ENCODE results near the gene GRIA3.

GRIA3 gene

DNA sequence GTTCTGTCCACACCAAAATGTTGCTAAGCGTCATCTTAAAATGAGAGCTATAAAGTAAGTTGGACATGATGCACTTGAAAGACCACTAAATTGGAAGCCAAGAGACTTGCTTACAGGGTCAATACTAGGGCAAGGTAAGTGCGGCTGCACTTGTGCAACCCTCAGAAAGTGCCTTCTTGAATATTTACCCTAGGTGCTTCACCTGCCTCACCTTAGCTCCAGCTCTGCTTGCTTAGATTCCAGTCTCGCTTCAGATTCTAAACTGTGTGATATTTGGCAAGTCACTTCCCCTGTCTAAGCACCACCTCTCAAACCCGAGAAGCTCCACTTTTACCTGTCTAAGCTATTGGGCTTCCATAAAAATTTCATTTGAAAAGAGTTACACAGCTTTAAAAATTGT, 136.5 kb downstream of the GRIA3 start:
- TF ChIP-seq, protein P1, sequence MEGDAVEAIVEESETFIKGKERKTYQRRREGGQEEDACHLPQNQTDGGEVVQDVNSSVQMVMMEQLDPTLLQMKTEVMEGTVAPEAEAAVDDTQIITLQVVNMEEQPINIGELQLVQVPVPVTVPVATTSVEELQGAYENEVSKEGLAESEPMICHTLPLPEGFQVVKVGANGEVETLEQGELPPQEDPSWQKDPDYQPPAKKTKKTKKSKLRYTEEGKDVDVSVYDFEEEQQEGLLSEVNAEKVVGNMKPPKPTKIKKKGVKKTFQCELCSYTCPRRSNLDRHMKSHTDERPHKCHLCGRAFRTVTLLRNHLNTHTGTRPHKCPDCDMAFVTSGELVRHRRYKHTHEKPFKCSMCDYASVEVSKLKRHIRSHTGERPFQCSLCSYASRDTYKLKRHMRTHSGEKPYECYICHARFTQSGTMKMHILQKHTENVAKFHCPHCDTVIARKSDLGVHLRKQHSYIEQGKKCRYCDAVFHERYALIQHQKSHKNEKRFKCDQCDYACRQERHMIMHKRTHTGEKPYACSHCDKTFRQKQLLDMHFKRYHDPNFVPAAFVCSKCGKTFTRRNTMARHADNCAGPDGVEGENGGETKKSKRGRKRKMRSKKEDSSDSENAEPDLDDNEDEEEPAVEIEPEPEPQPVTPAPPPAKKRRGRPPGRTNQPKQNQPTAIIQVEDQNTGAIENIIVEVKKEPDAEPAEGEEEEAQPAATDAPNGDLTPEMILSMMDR (IDR thresholded peaks at IDR 0.05) = no peak
- Mint-ChIP-seq H3K36me3 (ENCODE audit: low read depth) (peaks cover 35% of the 10 kb centered on the region), H3K27ac (no peak overlapping the region), H3K9me3 (peaks cover 54% of the 10 kb centered on the region), H3K4me3 (no peak overlapping the region), H3K4me1 (peaks cover 10% of the 10 kb centered on the region), H3K27me3 (ENCODE audit: low read depth, poor library complexity) (peaks cover 3% of the 10 kb centered on the region)
- DNase-seq = no peak

GRCh38 chrX:123322536-123322935, 138.5 kb downstream of the GRIA3 start:
- DNase-seq = no peak
- TF ChIP-seq, protein P1 (IDR thresholded peaks at IDR 0.05) = no peak
- Mint-ChIP-seq H3K36me3 (ENCODE audit: low read depth) (peaks cover 35% of the 10 kb centered on the region), H3K4me1 (peaks cover 10% of the 10 kb centered on the region), H3K27me3 (ENCODE audit: low read depth, poor library complexity) (peaks cover 3% of the 10 kb centered on the region), H3K27ac (peak overlapping the region; percentile 79), H3K9me3 (peaks cover 42% of the 10 kb centered on the region), H3K4me3 (no peak overlapping the region)

DNA sequence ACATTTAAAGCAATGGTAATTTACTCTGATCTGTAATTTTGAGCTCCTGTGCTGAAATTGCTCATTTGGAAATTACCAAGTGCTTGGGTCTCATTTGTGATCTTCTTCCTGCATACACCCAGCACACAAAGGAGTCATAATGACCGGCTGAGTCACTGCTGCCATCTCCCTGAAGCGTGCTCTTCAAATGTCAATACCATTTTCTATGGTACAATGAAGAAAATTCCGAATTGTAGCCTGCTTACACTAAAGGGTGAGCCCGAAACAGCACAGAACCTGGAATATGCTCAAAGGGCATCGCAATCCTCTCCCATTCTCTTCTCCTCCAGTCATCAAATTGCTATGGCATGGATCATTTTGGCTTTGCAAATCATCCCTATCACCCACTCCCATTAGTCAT, 140.5 kb downstream of the GRIA3 start:
- H3K4me1 Mint-ChIP-seq = peaks cover 10% of the 10 kb centered on the region
- DNase-seq = no peak
- H3K9me3 Mint-ChIP-seq = peaks cover 30% of the 10 kb centered on the region

GRCh38 chrX:123330229-123330942, 146.3 kb downstream of the GRIA3 start:
- Mint-ChIP-seq H3K4me3 (no peak overlapping the region), H3K9me3 (peaks cover 15% of the 10 kb centered on the region), H3K27ac (no peak overlapping the region), H3K4me1 (no peaks in the 10 kb centered on the region), H3K36me3 (ENCODE audit: low read depth) (peaks cover 40% of the 10 kb centered on the region), H3K27me3 (ENCODE audit: low read depth, poor library complexity) (no peaks in the 10 kb centered on the region)
- TF ChIP-seq, protein P1 (IDR thresholded peaks at IDR 0.05) = no peak
- DNase-seq = no peak

More for the DNA sequence above, 140.5 kb downstream of the GRIA3 start:
- Mint-ChIP-seq H3K36me3 (ENCODE audit: low read depth) (peaks cover 32% of the 10 kb centered on the region), H3K4me3 (no peak overlapping the region), H3K27me3 (ENCODE audit: low read depth, poor library complexity) (no peaks in the 10 kb centered on the region), H3K27ac (no peak overlapping the region)
- TF ChIP-seq, protein P1 (IDR thresholded peaks at IDR 0.05) = no peak

DNA sequence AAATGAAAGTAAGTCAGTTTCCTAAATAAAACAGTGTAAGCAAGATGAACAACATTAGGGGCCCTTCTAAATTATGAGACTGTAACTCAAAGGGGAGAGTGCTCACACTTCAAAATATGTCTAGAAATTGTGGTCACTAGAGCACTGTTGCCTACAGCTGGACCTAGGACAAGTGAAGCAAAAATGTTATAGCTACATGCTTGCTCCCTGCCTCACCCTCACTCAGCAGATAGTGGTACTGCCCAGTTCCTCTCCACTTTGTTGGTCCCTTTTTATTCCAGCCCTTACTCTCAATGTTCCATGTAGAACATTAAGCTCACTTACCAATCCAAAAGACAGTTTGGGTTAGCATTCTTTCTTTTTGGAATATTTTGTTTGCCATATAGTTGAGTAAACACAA, 147.3 kb downstream of the GRIA3 start:
- Mint-ChIP-seq H3K27me3 (ENCODE audit: low read depth, poor library complexity) (no peaks in the 10 kb centered on the region), H3K4me1 (peaks cover 4% of the 10 kb centered on the region), H3K27ac (no peak overlapping the region), H3K36me3 (ENCODE audit: low read depth) (peaks cover 34% of the 10 kb centered on the region), H3K4me3 (no peak overlapping the region), H3K9me3 (peaks cover 13% of the 10 kb centered on the region)
- TF ChIP-seq, protein P1 (IDR thresholded peaks at IDR 0.05) = no peak
- no peak for DNase-seq

GRCh38 chrX:123331859-123332258, 147.8 kb downstream of the GRIA3 start:
- Mint-ChIP-seq H3K36me3 (ENCODE audit: low read depth) (peaks cover 30% of the 10 kb centered on the region), H3K27me3 (ENCODE audit: low read depth, poor library complexity) (no peaks in the 10 kb centered on the region), H3K4me1 (peaks cover 8% of the 10 kb centered on the region), H3K27ac (no peak overlapping the region), H3K9me3 (peaks cover 10% of the 10 kb centered on the region), H3K4me3 (no peak overlapping the region)
- DNase-seq = no peak
- TF ChIP-seq, protein P1 (IDR thresholded peaks at IDR 0.05) = no peak
